Breast epithelium (tissue), 4 donors: ENCODE measurements around the gene FES. TPM values are rescaled to one million over a fixed set of nuclear protein-coding genes. Genes with fewer than 3 reads are reported as not detected.
"Not testable (repeated sequence)": the region's sequence is repeated elsewhere in the genome, so short reads cannot be mapped to it uniquely, and the experiment has no call there.

ENCODE experiments used
- DNase-seq, 2 donors: peaks; one replicate each; pipeline ENCODE4 v3.0.0-alpha.2; 2019; ENCODE audit warnings: low spot score in 2 of 2
- H3K27ac ChIP-seq, 2 donors: fragments of 200-600 bp; sonication (generic) in 1 of 2; one replicate each; pipeline ENCODE4 v1.5.1; 2016 to 2019; ENCODE audit warnings: mild to moderate bottlenecking in 1 of 2
- H3K27me3 ChIP-seq, 2 donors: fragments of 200-600 bp; sonication (generic) in 1 of 2; one replicate each; pipeline versions ENCODE4 v1.5.1 to v1.6.0; 2017 to 2019; ENCODE audit warnings: control low read depth in 1 of 2, mild to moderate bottlenecking in 1 of 2
- H3K36me3 ChIP-seq: fragments of 200-600 bp; one replicate; pipeline ENCODE4 v1.5.1; 2019
- H3K4me1 ChIP-seq, 2 donors: fragments of 200-600 bp; sonication (generic); one replicate each; pipeline ENCODE4 v1.5.1; 2016 to 2019; ENCODE audit warnings: control low read depth in 1 of 2
- H3K4me3 ChIP-seq, 3 donors: fragments of 200-600 bp; sonication (generic); 1 replicate in 2 of 3; 2 replicates in 1 of 3; pipeline ENCODE4 v1.5.1; 2016 to 2019; ENCODE audit warnings: mild to moderate bottlenecking in 3 of 3, moderate library complexity in 2 of 3
- H3K9me3 ChIP-seq, 2 donors: fragments of 200-600 bp; sonication (generic) in 1 of 2; one replicate each; pipeline ENCODE4 v1.5.1; 2016 to 2019; ENCODE audit warnings: control low read depth in 1 of 2
- CTCF ChIP-seq, 3 donors: fragments of 450-650 bp; IDR thresholded peaks; one replicate each; pipeline ENCODE4 v1.5.1; 2016 to 2017; ENCODE audit warnings: antibody characterized with exemption in 3 of 3, mild to moderate bottlenecking in 3 of 3, moderate library complexity in 3 of 3
- POLR2A ChIP-seq: fragments of 450-650 bp; IDR thresholded peaks from one replicate; pipeline ENCODE4 v1.6.1; 2016; ENCODE audit warnings: antibody characterized with exemption, mild to moderate bottlenecking, moderate library complexity
- POLR2AphosphoS5 ChIP-seq, 3 donors: sonication (generic); formaldehyde crosslinking; IDR thresholded peaks; one replicate each; pipeline ENCODE4 v1.6.1; 2017; ENCODE audit warnings: antibody characterized with exemption in 3 of 3
- intact Hi-C: fragments of 100-400 bp; cut with DNase I; formaldehyde crosslinking; loops from one replicate; pipeline ENCODE4 v1.15.1; 2023; ENCODE audit warnings: low total_unique reads
- total RNA-seq, 3 donors: library from RNA; depleted of rRNA; stranded (reverse); fragments of >200 nt; gene quantifications; one replicate each; pipeline ENCODE4 v1.1.0, GENCODE V29; 2016

The FES gene
- total RNA-seq, 3 donors from 2014 or later, result 41.4 to 54.7 (median 42.3) TPM

DNA sequence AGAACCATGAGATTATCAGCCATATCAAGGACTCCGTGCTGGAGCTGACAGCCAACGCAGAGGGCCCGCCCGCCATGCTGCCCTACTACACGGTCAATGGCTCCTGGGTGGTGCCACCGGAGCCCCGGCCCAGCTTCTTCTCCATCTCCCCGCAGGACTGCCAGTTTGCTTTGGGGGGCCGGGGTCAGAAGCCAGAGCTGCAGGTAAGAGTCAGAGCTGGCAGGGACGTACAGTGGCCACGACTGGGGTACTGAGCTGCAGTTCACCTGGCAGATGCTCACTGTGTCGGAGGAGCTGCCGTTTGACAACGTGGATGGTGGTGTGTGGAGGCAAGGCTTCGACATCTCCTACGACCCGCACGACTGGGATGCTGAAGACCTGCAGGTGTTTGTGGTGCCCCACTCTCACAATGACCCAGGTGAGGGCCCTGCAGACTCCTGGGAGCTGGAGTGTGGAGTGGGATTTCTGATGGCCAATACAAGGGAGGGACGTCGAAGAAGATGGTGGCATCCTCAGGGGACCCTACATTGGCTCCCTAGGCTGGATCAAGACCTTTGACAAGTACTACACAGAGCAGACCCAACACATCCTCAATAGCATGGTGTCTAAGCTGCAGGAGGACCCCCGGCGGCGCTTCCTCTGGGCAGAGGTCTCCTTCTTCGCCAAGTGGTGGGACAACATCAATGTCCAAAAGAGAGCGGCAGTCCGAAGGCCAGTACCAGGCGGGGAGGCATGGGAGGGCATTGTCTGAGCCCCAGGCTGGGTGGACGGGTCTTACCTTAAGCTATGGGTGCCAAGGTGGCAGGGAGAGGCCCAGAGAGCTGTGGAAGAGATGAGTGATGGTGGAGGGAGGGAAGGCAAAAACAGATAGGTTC lies 21.2 kb downstream of the FES start:
- H3K27me3 ChIP-seq, result no peaks in the 10 kb centered on the region
- peaks cover 0 to 11% of the 10 kb centered on the region in 2 donors for H3K4me1 ChIP-seq
- intact Hi-C loops, result no loop called here
- H3K9me3 ChIP-seq, result no peaks in the 10 kb centered on the region
- TF ChIP-seq CTCF (IDR thresholded peaks at IDR 0.05), result no peak
- no peak for TF ChIP-seq POLR2A
- peaks cover 6% of the 10 kb centered on the region for H3K36me3 ChIP-seq
- no peak overlapping the region for H3K4me3 ChIP-seq
- no peak overlapping the region for H3K27ac ChIP-seq
- DNase-seq, result no peak

- Histone ChIP-seq H3K36me3 (peaks cover 6% of the 10 kb centered on the region), H3K9me3 (no peaks in the 10 kb centered on the region), H3K4me3 (no peak overlapping the region), H3K27me3 (no peaks in the 10 kb centered on the region), H3K4me1 (peaks cover 0 to 11% of the 10 kb centered on the region in 2 donors), H3K27ac (no peak overlapping the region)
- DNase-seq, result no peak
- TF ChIP-seq POLR2AphosphoS5 (IDR thresholded peaks at IDR 0.05), result no peak
- intact Hi-C loops, result no loop called here
Measured at GRCh38 chr15:90906181-90906849, 22.0 kb downstream of the FES start.

GRCh38 chr15:90907051-90907660 lies 22.9 kb downstream of the FES start:
- Histone ChIP-seq H3K9me3 (no peaks in the 10 kb centered on the region), H3K36me3 (peaks cover 10% of the 10 kb centered on the region), H3K4me3 (no peak overlapping the region), H3K4me1 (peaks cover 0 to 7% of the 10 kb centered on the region in 2 donors), H3K27me3 (no peaks in the 10 kb centered on the region), H3K27ac (peak overlapping the region; percentile 46 to 67)
- DNase-seq, result no peak
- intact Hi-C loops, result no loop called here
- TF ChIP-seq CTCF (IDR thresholded peaks at IDR 0.05) (no peak), POLR2AphosphoS5 (IDR thresholded peaks at IDR 0.05) (no peak), POLR2A (no peak)

DNA sequence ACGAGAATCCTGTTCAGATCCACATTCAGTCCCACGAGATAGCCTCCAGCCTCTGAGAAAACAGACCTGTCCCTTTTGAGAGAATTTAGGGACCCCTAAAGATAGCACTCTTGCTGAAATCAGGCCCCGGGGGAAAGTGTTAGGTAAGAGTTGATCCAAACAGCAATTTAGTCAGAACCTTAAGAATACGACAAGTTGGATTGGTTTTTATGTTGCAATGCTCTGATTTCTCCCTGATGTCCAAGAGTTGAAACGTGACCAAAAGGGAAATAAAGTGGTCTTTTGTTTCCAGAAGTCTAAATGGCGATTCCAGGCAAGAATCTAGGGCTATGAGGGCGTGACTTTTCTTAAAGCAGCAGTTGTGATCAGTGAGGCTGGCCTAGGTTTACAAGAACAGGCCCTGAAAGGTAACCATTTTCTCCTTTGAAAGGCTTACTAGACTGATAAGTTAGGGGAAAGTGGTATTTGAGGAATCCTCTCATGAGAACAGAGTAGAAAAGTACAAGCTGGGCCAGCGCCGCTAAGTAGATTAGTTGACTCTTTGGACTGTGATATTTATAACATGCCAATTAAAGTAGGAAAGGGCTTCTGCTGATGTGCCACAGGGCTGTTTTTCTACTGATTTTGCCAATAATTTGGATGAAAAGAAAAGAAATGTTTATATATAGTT lies 23.7 kb downstream of the FES start:
- DNase-seq, result no peak
- H3K4me1 ChIP-seq, result peaks cover 0 to 7% of the 10 kb centered on the region in 2 donors
- no peaks in the 10 kb centered on the region for H3K9me3 ChIP-seq
- no peak for TF ChIP-seq POLR2AphosphoS5 (IDR thresholded peaks at IDR 0.05)
- no peak for TF ChIP-seq CTCF (IDR thresholded peaks at IDR 0.05)
- no peak for TF ChIP-seq POLR2A
- peak overlapping the region; percentile 46 to 67 for H3K27ac ChIP-seq
- no peaks in the 10 kb centered on the region for H3K27me3 ChIP-seq
- intact Hi-C loops, result no loop called here
- peaks cover 18% of the 10 kb centered on the region for H3K36me3 ChIP-seq
- H3K4me3 ChIP-seq, result no peak overlapping the region

DNA sequence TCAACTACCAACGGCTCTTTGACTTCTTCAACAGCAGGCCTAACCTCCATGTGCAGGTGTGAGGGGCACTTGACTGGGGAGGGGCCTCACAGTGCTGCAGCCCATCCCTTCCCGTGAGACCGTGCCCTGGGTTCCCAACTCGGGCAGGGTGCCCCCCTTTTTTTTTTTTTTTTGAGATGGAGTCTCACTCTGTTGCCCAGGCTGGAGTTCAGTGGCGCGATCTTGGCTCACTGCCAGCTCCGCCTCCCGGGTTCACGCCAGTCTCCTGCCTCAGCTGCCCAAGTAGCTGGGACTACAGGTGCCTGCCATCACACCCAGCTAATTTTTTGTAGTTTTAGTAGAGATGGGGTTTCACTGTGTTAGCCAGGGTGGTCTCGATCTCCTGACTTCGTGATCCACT lies 25.1 kb downstream of the FES start:
- H3K27me3 ChIP-seq, H3K9me3 ChIP-seq, DNase-seq, intact Hi-C loops, H3K4me3 ChIP-seq, H3K4me1 ChIP-seq, H3K27ac ChIP-seq: not testable (repeated sequence)
- peaks cover 25% of the 10 kb centered on the region for H3K36me3 ChIP-seq
